Measurements from ENCODE around the gene ATP2B2. TPM values are rescaled to one million over a fixed set of nuclear protein-coding genes. Genes with fewer than 3 reads are reported as not detected.

Gene ATP2B2
- total and polyA plus RNA-seq, 2 of the 8 experiments (the other 6 are each of a cell fraction or from before 2014, with no cell fraction given) = 0.14 to 1.2 TPM

DNA sequence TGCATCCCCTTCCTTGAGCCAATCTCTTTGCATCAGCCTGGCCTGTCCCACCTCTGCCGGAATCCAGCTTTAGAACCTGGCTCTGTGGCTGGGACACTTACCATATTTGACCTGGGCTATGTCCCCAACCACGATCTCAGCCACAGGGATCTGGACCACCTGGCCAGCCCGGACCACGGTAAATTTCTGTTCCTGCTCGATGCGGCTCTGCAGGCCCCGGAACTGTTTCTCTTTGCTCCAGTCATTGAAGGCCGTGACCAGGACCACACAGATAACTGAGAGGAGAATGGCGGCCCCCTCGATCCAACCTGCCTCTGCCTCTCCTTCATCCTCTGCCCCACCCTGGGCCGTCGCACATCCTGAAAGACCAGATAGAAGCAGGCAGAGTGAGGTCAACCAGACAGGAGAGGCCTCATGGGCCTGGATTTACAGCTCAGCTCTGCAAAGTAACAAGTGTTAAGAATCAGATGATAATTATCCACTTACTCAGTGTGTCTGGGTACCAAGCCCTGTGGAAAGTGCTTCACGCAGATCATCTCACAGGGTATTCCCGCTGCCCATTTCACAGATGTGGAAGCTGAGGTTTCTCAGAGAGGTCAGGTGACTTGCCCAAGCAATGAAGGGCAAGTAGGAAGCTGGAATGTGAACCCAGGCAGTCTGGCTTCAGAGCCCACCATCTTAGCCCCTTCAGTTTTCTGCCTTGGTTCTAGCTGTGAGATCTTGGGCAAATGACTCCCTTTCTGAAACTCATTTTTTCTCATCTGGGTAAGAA is 103.2 kb downstream of the ATP2B2 start:
- Histone ChIP-seq H2BK12ac (ENCODE audit: low read depth, low read length) (no peak overlapping the region), H3K23me2 (ENCODE audit: low read depth, low read length) (no peaks in the 10 kb centered on the region), H3K36me3 (ENCODE audit: control insufficient read depth in 2 of 4, insufficient read depth in 4 of 4, low read length in 3 of 4) (no peaks in the 10 kb centered on the region), H3K27me3 (replicated peaks in 1 of 4; ENCODE audit: control insufficient read depth in 3 of 4, extremely low read depth in 1 of 4, insufficient read depth in 3 of 4, low read length in 3 of 4) (no peaks in the 10 kb centered on the region; a peak in 1 of 7 replicates), H2BK120ac (replicated peaks; ENCODE audit: low read depth, low read length) (no peak overlapping the region), H3K27ac (ENCODE audit: low read depth, low read length) (no peak overlapping the region), H4K8ac (ENCODE audit: extremely low read depth, insufficient read depth, low read length) (no peak overlapping the region; the same call in 1 of the 2 replicates), H3K79me1 (ENCODE audit: low read depth, low read length) (no peaks in the 10 kb centered on the region), H3K9me3 (ENCODE audit: insufficient read depth in 2 of 2, low read depth in 1 of 2, low read length in 1 of 2) (no peaks in the 10 kb centered on the region), H3K4ac (replicated peaks; ENCODE audit: insufficient read length, low read depth, low read length) (no peak overlapping the region), H3K4me2 (ENCODE audit: insufficient read depth in 1 of 2, low read depth in 2 of 2, low read length in 2 of 2) (no peak overlapping the region), H3K9ac (replicated peaks in 1 of 4; ENCODE audit: extremely low read depth in 1 of 4, low read depth in 3 of 4, low read length in 3 of 4) (no peak overlapping the region), H3K4me3 (ENCODE audit: extremely low read depth in 1 of 4, insufficient read depth in 2 of 4, low read depth in 3 of 4, low read length in 4 of 4) (no peak overlapping the region), H4K91ac (replicated peaks; ENCODE audit: insufficient read length, low read length) (no peak overlapping the region), H3K14ac (ENCODE audit: insufficient read length) (no peak overlapping the region), H2AFZ (ENCODE audit: low read length) (no peak overlapping the region), H3K18ac (ENCODE audit: extremely low read depth, low read length) (no peak overlapping the region), H4K20me1 (replicated peaks in 1 of 2; ENCODE audit: control insufficient read depth in 1 of 2, insufficient read depth in 2 of 2, low read length in 2 of 2) (no peaks in the 10 kb centered on the region), H3K56ac (replicated peaks; ENCODE audit: insufficient read length, low read depth, low read length) (no peak overlapping the region), H3K79me2 (ENCODE audit: control insufficient read depth in 1 of 2, insufficient read depth in 2 of 2, low read length in 2 of 2) (no peaks in the 10 kb centered on the region), H2BK20ac (ENCODE audit: low read length) (no peak overlapping the region), H2BK15ac (ENCODE audit: low read length) (0 out of 2 replicates have a peak overlapping the region, but pooled peaks have one; percentile 33), H3K23ac (ENCODE audit: insufficient read length) (no peak overlapping the region), H3K4me1 (replicated peaks in 1 of 4; ENCODE audit: control insufficient read depth in 3 of 4, insufficient read depth in 4 of 4, low read length in 3 of 4) (no peaks in the 10 kb centered on the region), H4K5ac (ENCODE audit: insufficient read length, low read depth, low read length) (no peak overlapping the region), H2AK5ac (ENCODE audit: low read depth, low read length) (no peak overlapping the region), H2BK5ac (ENCODE audit: low read depth, low read length) (no peak overlapping the region)
- ChIA-PET POLR2A (ENCODE audit: partially characterized antibody) (no interaction called here), CTCF (ENCODE audit: partially characterized antibody) (interaction anchor here (1.1 to 3.3 kb wide), 6 partner anchors 22 to 223 kb away, joined by 3 to 9 read pairs (median 4); no protein-coding TSS in a partner anchor)
- DNase-seq (ENCODE audit: low read depth in 1 of 2, low spot score in 2 of 2) (no peak), FAIRE-seq (no peak)
- WGBS, 2 experiments (ENCODE audit: extremely low coverage in 1 of 2, insufficient coverage in 1 of 2, insufficient read length in 1 of 2, insufficient replicate concordance in 2 of 2, low coverage in 1 of 2, low lambda C conversion rate in 2 of 2, missing lambda C conversion rate in 1 of 2) = 92% methylated on average over 14 of the region's 14 CpGs; no CpG with 5 or more reads in 1 of the 2 experiments
- no peak for TF ChIP-seq KDM1A (IDR thresholded peaks at IDR 0.05; ENCODE audit: borderline replicate concordance, low read length)
- no peak for TF ChIP-seq EP300 (IDR thresholded peaks at IDR 0.05; ENCODE audit: borderline replicate concordance in 1 of 2, low read depth in 2 of 2, low read length in 2 of 2)

All from H1 (cell line).